HG02588 (cell line): ENCODE data around the gene ROBO3.
A peak's percentile ranks its signal among the peaks of the same experiment; 100 is the strongest.

Experiments used
- ATAC-seq: cut with Tn5 transposase; IDR thresholded peaks from one replicate; pipeline ENCODE4 v1.9.1; 2021; ENCODE audit warnings: mild to moderate bottlenecking, moderate library complexity; ENCODE audit not compliant: unreplicated experiment

ROBO3 gene

GRCh38 chr11:124875943-124876817, 10.9 kb downstream of the ROBO3 start:
- ATAC-seq, result peak; percentile 93

GRCh38 chr11:124876818-124877630, 11.8 kb downstream of the ROBO3 start:
- no peak for ATAC-seq

GRCh38 chr11:124877631-124877909, 12.3 kb downstream of the ROBO3 start:
- no peak for ATAC-seq

GRCh38 chr11:124877910-124878758, 12.9 kb downstream of the ROBO3 start:
- ATAC-seq, result no peak

GRCh38 chr11:124878759-124879492, 13.7 kb downstream of the ROBO3 start:
- ATAC-seq, result no peak

GRCh38 chr11:124879493-124880289, 14.5 kb downstream of the ROBO3 start:
- no peak for ATAC-seq

- no peak for ATAC-seq
Observed at GRCh38 chr11:124880290-124880611, 15.0 kb downstream of the ROBO3 start.

GRCh38 chr11:124880958-124881357, 15.7 kb downstream of the ROBO3 start:
- ATAC-seq, result no peak

GRCh38 chr11:124882339-124883071, 17.3 kb downstream of the ROBO3 start:
- ATAC-seq, result no peak

- no peak for ATAC-seq
Observed at GRCh38 chr11:124884340-124884739, 19.1 kb downstream of the ROBO3 start.

- no peak for ATAC-seq
Observed at GRCh38 chr11:124884869-124885479, 19.7 kb downstream of the ROBO3 start.

GRCh38 chr11:124886476-124886875, 21.2 kb downstream of the ROBO3 start:
- no peak for ATAC-seq

- ATAC-seq, result no peak
Observed at GRCh38 chr11:124886978-124887666, 21.9 kb downstream of the ROBO3 start.

- no peak for ATAC-seq
Observed at GRCh38 chr11:124887667-124888013, 22.4 kb downstream of the ROBO3 start.

- no peak for ATAC-seq
Observed at GRCh38 chr11:124889191-124890091, 24.2 kb downstream of the ROBO3 start.

GRCh38 chr11:124890151-124890550, 24.9 kb downstream of the ROBO3 start:
- ATAC-seq, result no peak

- ATAC-seq, result no peak
Observed at GRCh38 chr11:124890683-124891372, 25.6 kb downstream of the ROBO3 start.
